ENCODE results near the gene GOLGA7B.
"Not testable (repeated sequence)": the region's sequence is repeated elsewhere in the genome, so short reads cannot be mapped to it uniquely, and the experiment has no call there.

The GOLGA7B gene

DNA sequence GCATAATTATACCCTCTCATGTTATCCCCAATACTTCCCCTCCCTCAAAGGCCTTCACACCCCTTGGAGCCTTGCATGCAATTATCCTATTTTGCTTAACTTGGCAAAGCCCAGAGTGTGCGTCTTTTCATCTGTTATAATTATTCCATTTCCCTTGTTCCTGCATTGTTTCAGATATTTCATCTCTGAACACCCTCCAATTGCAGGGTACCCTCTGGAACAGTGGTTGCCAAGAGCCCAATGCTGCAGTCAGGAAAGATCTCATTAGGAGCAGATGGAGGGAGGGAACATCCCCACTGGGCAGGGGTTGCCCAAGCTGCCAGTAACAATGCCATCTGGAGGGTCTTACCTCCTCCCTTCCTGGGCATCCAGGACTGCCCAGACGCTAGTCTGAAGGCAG, 18.4 kb upstream of the GOLGA7B start:
- Histone ChIP-seq H3K36me3 (ENCODE audit: control insufficient read depth in 2 of 2, insufficient read depth in 2 of 2, low read length in 2 of 2) (no peaks in the 10 kb centered on the region), H3K27me3 (ENCODE audit: control insufficient read depth in 1 of 2, insufficient read depth in 2 of 2, low read length in 2 of 2) (peaks cover 0 to 27% of the 10 kb centered on the region in 2 donors), H3K4me1 (ENCODE audit: control insufficient read depth, insufficient read depth, low read length) (peaks cover 3% of the 10 kb centered on the region), H3K27ac (ENCODE audit: low read length) (no peak overlapping the region), H3K9me3 (ENCODE audit: control insufficient read depth in 2 of 2, low read length in 2 of 2) (no peaks in the 10 kb centered on the region), H3K9ac (ENCODE audit: low read length in 2 of 2) (no peak overlapping the region), H3K4me3 (ENCODE audit: low read length in 2 of 2) (no peak overlapping the region)

DNA sequence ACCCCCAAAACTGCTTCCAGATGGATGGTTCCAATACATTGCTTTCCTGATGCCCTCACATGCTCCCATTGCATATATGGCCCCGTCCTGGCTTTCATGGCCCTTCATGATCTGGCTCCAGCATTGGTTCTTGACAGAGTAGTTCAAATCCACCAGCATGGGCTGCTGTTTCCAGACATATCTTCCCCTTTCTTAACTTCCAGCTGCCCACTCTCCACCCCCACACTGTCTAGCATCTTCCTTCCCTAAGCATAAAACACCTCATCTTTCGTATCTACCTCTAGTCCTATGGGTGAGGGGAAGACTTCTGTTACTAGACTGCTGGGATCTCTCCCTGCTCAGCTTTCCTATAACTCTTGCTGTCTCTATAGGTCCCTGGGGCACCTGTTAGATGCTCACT, 13.2 kb upstream of the GOLGA7B start:
- Histone ChIP-seq H3K4me3 (ENCODE audit: low read length in 2 of 2) (no peak overlapping the region), H3K27me3 (ENCODE audit: control insufficient read depth in 1 of 2, insufficient read depth in 2 of 2, low read length in 2 of 2) (peaks cover 4 to 21% of the 10 kb centered on the region in 2 donors), H3K9me3 (ENCODE audit: control insufficient read depth in 2 of 2, low read length in 2 of 2) (no peaks in the 10 kb centered on the region)

GRCh38 chr10:97838091-97838490, 11.6 kb upstream of the GOLGA7B start:
- H3K27me3 ChIP-seq (ENCODE audit: control insufficient read depth in 1 of 2, insufficient read depth in 2 of 2, low read length in 2 of 2) = peaks cover 4 to 16% of the 10 kb centered on the region in 2 donors
- no peak overlapping the region for H3K4me3 ChIP-seq (ENCODE audit: low read length in 2 of 2)

More for the DNA sequence above, 13.2 kb upstream of the GOLGA7B start:
- Histone ChIP-seq H3K9ac (ENCODE audit: low read length in 2 of 2) (no peak overlapping the region), H3K27ac (ENCODE audit: low read length) (no peak overlapping the region), H3K4me1 (ENCODE audit: control insufficient read depth, insufficient read depth, low read length) (peaks cover 8% of the 10 kb centered on the region), H3K36me3 (ENCODE audit: control insufficient read depth in 2 of 2, insufficient read depth in 2 of 2, low read length in 2 of 2) (no peaks in the 10 kb centered on the region)

DNA sequence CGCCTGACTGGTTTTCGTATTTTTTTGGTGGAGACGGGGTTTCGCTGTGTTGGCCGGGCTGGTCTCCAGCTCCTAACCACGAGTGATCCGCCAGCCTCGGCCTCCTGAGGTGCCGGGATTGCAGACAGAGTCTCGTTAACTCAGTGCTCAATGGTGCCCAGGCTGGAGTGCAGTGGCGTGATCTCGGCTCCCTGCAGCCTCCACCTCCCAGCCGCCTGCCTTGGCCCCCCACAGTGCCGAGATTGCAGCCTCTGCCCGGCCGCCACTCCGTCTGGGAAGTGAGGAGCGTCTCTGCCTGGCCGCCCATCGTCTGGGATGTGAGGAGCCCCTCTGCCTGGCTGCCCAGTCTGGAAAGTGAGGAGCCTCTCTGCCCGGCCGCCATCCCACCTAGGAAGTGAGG, 8.5 kb upstream of the GOLGA7B start:
- H3K27me3 ChIP-seq (ENCODE audit: control insufficient read depth in 1 of 2, insufficient read depth in 2 of 2, low read length in 2 of 2); H3K4me1 ChIP-seq (ENCODE audit: control insufficient read depth, insufficient read depth, low read length); H3K36me3 ChIP-seq (ENCODE audit: control insufficient read depth in 2 of 2, insufficient read depth in 2 of 2, low read length in 2 of 2); H3K9me3 ChIP-seq (ENCODE audit: control insufficient read depth in 2 of 2, low read length in 2 of 2); H3K4me3 ChIP-seq (ENCODE audit: low read length in 2 of 2); H3K27ac ChIP-seq (ENCODE audit: low read length); H3K9ac ChIP-seq (ENCODE audit: low read length in 2 of 2): not testable (repeated sequence)

More at GRCh38 chr10:97838091-97838490, 11.6 kb upstream of the GOLGA7B start:
- Histone ChIP-seq H3K4me1 (ENCODE audit: control insufficient read depth, insufficient read depth, low read length) (peaks cover 8% of the 10 kb centered on the region), H3K36me3 (ENCODE audit: control insufficient read depth in 2 of 2, insufficient read depth in 2 of 2, low read length in 2 of 2) (no peaks in the 10 kb centered on the region), H3K9ac (ENCODE audit: low read length in 2 of 2) (no peak overlapping the region), H3K9me3 (ENCODE audit: control insufficient read depth in 2 of 2, low read length in 2 of 2) (no peaks in the 10 kb centered on the region), H3K27ac (ENCODE audit: low read length) (no peak overlapping the region)

DNA sequence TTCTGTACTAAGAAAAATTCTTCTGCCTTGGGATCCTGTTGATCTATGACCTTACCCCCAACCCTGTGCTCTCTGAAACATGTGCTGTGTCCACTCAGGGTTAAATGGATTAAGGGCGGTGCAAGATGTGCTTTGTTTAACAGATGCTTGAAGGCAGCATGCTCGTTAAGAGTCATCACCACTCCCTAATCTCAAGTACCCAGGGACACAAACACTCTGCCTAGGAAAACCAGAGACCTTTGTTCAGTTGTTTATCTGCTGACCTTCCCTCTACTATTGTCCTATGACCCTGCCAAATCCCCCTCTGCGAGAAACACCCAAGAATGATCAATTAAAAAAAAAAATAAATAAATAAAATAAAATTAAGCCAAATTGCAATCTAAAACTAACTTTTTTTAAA, 7.5 kb upstream of the GOLGA7B start:
- not testable (repeated sequence) for H3K9me3 ChIP-seq (ENCODE audit: control insufficient read depth in 2 of 2, low read length in 2 of 2); H3K27ac ChIP-seq (ENCODE audit: low read length); H3K4me1 ChIP-seq (ENCODE audit: control insufficient read depth, insufficient read depth, low read length); H3K4me3 ChIP-seq (ENCODE audit: low read length in 2 of 2); H3K9ac ChIP-seq (ENCODE audit: low read length in 2 of 2); H3K27me3 ChIP-seq (ENCODE audit: control insufficient read depth in 1 of 2, insufficient read depth in 2 of 2, low read length in 2 of 2); H3K36me3 ChIP-seq (ENCODE audit: control insufficient read depth in 2 of 2, insufficient read depth in 2 of 2, low read length in 2 of 2)

DNA sequence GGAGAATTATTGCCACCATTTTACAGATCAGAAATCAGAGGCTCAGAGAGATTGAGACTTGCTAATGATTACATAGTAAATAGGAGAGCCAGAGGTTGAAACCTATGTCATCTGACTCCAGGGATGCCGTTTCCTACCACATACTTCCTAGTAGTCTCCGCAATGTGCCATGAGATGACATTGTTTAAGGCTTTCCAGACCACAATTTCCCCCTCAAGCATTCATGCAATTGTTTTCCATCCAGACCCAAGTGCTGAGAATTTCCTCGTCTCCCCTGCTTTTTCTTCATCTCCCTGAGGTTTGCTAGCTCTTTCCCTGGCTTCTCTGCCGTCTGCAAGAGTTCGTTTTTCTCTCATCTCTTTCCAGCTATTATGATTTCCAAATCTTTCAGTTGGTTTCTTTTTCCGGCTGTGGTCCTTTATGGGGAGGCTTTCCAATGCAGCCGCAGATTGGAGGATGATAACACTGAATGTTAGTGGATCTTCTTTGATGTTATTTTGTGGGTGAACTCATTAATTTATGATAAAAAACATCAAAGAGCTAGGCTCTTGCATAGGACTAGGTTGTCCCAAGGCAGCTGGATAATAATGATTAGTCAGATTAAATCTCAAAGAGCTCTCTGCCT, 6.9 kb upstream of the GOLGA7B start:
- peaks cover 2 to 5% of the 10 kb centered on the region in 2 donors for H3K27me3 ChIP-seq (ENCODE audit: control insufficient read depth in 1 of 2, insufficient read depth in 2 of 2, low read length in 2 of 2)
- no peaks in the 10 kb centered on the region for H3K9me3 ChIP-seq (ENCODE audit: control insufficient read depth in 2 of 2, low read length in 2 of 2)
- no peak overlapping the region for H3K9ac ChIP-seq (ENCODE audit: low read length in 2 of 2)
- no peak overlapping the region for H3K27ac ChIP-seq (ENCODE audit: low read length)
- H3K4me3 ChIP-seq (ENCODE audit: low read length in 2 of 2) = no peak overlapping the region
- H3K4me1 ChIP-seq (ENCODE audit: control insufficient read depth, insufficient read depth, low read length) = peaks cover 8% of the 10 kb centered on the region
- H3K36me3 ChIP-seq (ENCODE audit: control insufficient read depth in 2 of 2, insufficient read depth in 2 of 2, low read length in 2 of 2) = no peaks in the 10 kb centered on the region

GRCh38 chr10:97843281-97843671, 6.4 kb upstream of the GOLGA7B start:
- Histone ChIP-seq H3K4me3 (ENCODE audit: low read length in 2 of 2) (no peak overlapping the region), H3K9ac (ENCODE audit: low read length in 2 of 2) (no peak overlapping the region), H3K9me3 (ENCODE audit: control insufficient read depth in 2 of 2, low read length in 2 of 2) (no peaks in the 10 kb centered on the region), H3K27me3 (ENCODE audit: control insufficient read depth in 1 of 2, insufficient read depth in 2 of 2, low read length in 2 of 2) (peaks cover 2 to 5% of the 10 kb centered on the region in 2 donors), H3K27ac (ENCODE audit: low read length) (no peak overlapping the region), H3K36me3 (ENCODE audit: control insufficient read depth in 2 of 2, insufficient read depth in 2 of 2, low read length in 2 of 2) (no peaks in the 10 kb centered on the region), H3K4me1 (ENCODE audit: control insufficient read depth, insufficient read depth, low read length) (peaks cover 8% of the 10 kb centered on the region)

DNA sequence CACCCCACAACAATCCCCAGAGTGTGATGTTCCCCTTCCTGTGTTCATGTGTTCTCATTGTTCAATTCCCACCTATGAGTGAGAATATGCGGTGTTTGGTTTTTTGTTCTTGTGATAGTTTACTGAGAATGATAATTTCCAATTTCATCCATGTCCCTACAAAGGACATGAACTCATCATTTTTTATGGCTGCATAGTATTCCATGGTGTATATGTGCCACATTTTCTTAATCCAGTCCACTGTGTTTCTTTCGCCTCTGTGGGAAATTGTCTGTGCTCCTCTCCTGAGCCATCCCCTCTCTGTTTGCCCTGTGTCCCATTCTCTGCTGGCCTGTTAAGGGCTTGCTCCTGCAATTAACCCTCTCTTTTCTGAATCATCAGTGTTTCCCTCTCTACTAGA, 5.7 kb upstream of the GOLGA7B start:
- not testable (repeated sequence) for H3K27ac ChIP-seq (ENCODE audit: low read length); H3K9me3 ChIP-seq (ENCODE audit: control insufficient read depth in 2 of 2, low read length in 2 of 2); H3K27me3 ChIP-seq (ENCODE audit: control insufficient read depth in 1 of 2, insufficient read depth in 2 of 2, low read length in 2 of 2); H3K4me1 ChIP-seq (ENCODE audit: control insufficient read depth, insufficient read depth, low read length); H3K36me3 ChIP-seq (ENCODE audit: control insufficient read depth in 2 of 2, insufficient read depth in 2 of 2, low read length in 2 of 2); H3K9ac ChIP-seq (ENCODE audit: low read length in 2 of 2); H3K4me3 ChIP-seq (ENCODE audit: low read length in 2 of 2)

GRCh38 chr10:97844678-97845077, 5.0 kb upstream of the GOLGA7B start:
- no peaks in the 10 kb centered on the region for H3K9me3 ChIP-seq (ENCODE audit: control insufficient read depth in 2 of 2, low read length in 2 of 2)
- peaks cover 5 to 8% of the 10 kb centered on the region in 2 donors for H3K27me3 ChIP-seq (ENCODE audit: control insufficient read depth in 1 of 2, insufficient read depth in 2 of 2, low read length in 2 of 2)
- peaks cover 8% of the 10 kb centered on the region for H3K4me1 ChIP-seq (ENCODE audit: control insufficient read depth, insufficient read depth, low read length)
- no peaks in the 10 kb centered on the region for H3K36me3 ChIP-seq (ENCODE audit: control insufficient read depth in 2 of 2, insufficient read depth in 2 of 2, low read length in 2 of 2)
- H3K4me3 ChIP-seq (ENCODE audit: low read length in 2 of 2) = no peak overlapping the region
- H3K27ac ChIP-seq (ENCODE audit: low read length) = no peak overlapping the region
- H3K9ac ChIP-seq (ENCODE audit: low read length in 2 of 2) = no peak overlapping the region

- H3K9me3 ChIP-seq (ENCODE audit: control insufficient read depth in 2 of 2, low read length in 2 of 2) = no peaks in the 10 kb centered on the region
- H3K9ac ChIP-seq (ENCODE audit: low read length in 2 of 2) = no peak overlapping the region
- peaks cover 34 to 42% of the 10 kb centered on the region in 2 donors for H3K27me3 ChIP-seq (ENCODE audit: control insufficient read depth in 1 of 2, insufficient read depth in 2 of 2, low read length in 2 of 2)
- no peaks in the 10 kb centered on the region for H3K4me1 ChIP-seq (ENCODE audit: control insufficient read depth, insufficient read depth, low read length)
- H3K4me3 ChIP-seq (ENCODE audit: low read length in 2 of 2) = peak overlapping the region in 1 of 2 donors; percentile 52
- no peak overlapping the region for H3K27ac ChIP-seq (ENCODE audit: low read length)
- H3K36me3 ChIP-seq (ENCODE audit: control insufficient read depth in 2 of 2, insufficient read depth in 2 of 2, low read length in 2 of 2) = no peaks in the 10 kb centered on the region
Observed at GRCh38 chr10:97849103-97849686, 448 bp upstream of the GOLGA7B start.

GRCh38 chr10:97850446-97850845, 803 bp downstream of the GOLGA7B start:
- H3K9ac ChIP-seq (ENCODE audit: low read length in 2 of 2) = no peak overlapping the region
- H3K9me3 ChIP-seq (ENCODE audit: control insufficient read depth in 2 of 2, low read length in 2 of 2) = peaks cover 0 to 2% of the 10 kb centered on the region in 2 donors
- H3K4me3 ChIP-seq (ENCODE audit: low read length in 2 of 2) = no peak overlapping the region
- H3K27ac ChIP-seq (ENCODE audit: low read length) = no peak overlapping the region
- no peaks in the 10 kb centered on the region for H3K36me3 ChIP-seq (ENCODE audit: control insufficient read depth in 2 of 2, insufficient read depth in 2 of 2, low read length in 2 of 2)
- H3K27me3 ChIP-seq (ENCODE audit: control insufficient read depth in 1 of 2, insufficient read depth in 2 of 2, low read length in 2 of 2) = peaks cover 38 to 43% of the 10 kb centered on the region in 2 donors
- no peaks in the 10 kb centered on the region for H3K4me1 ChIP-seq (ENCODE audit: control insufficient read depth, insufficient read depth, low read length)

Measured in stomach smooth muscle (tissue), 2 donors.